Measurements from ENCODE around the gene ANO10.

The ANO10 gene

GRCh38 chr3:43418601-43419272, 203.1 kb downstream of the ANO10 start:
- DNase-seq (ENCODE audit: low read depth, low spot score): no peak

- DNase-seq (ENCODE audit: low read depth, low spot score): no peak
Measured at GRCh38 chr3:43417133-43417532, 204.7 kb downstream of the ANO10 start.

GRCh38 chr3:43415088-43415487, 206.7 kb downstream of the ANO10 start:
- no peak for DNase-seq (ENCODE audit: low read depth, low spot score)

- no peak for DNase-seq (ENCODE audit: low read depth, low spot score)
Measured at GRCh38 chr3:43413676-43414368, 208.0 kb downstream of the ANO10 start.

- DNase-seq (ENCODE audit: low read depth, low spot score): no peak
Measured at GRCh38 chr3:43411429-43411828, 210.4 kb downstream of the ANO10 start.

GRCh38 chr3:43410592-43410991, 211.2 kb downstream of the ANO10 start:
- no peak for DNase-seq (ENCODE audit: low read depth, low spot score)

GRCh38 chr3:43409506-43409905, 212.3 kb downstream of the ANO10 start:
- no peak for DNase-seq (ENCODE audit: low read depth, low spot score)

GRCh38 chr3:43406643-43407023, 215.2 kb downstream of the ANO10 start:
- DNase-seq (ENCODE audit: low read depth, low spot score): no peak

- peak; percentile 78 for DNase-seq (ENCODE audit: low read depth, low spot score)
Measured at GRCh38 chr3:43405888-43406642, 215.7 kb downstream of the ANO10 start.

- DNase-seq (ENCODE audit: low read depth, low spot score): no peak
Measured at GRCh38 chr3:43400781-43401730, 220.8 kb downstream of the ANO10 start.

- DNase-seq (ENCODE audit: low read depth, low spot score): no peak
Measured at GRCh38 chr3:43400167-43400566, 221.6 kb downstream of the ANO10 start.

GRCh38 chr3:43399034-43399433, 222.8 kb downstream of the ANO10 start:
- DNase-seq (ENCODE audit: low read depth, low spot score): no peak

- peak; percentile 49 for DNase-seq (ENCODE audit: low read depth, low spot score)
Measured at GRCh38 chr3:43394041-43394554, 227.7 kb downstream of the ANO10 start.

- no peak for DNase-seq (ENCODE audit: low read depth, low spot score)
Measured at GRCh38 chr3:43391621-43392020, 230.2 kb downstream of the ANO10 start.

GRCh38 chr3:43390255-43390588, 231.6 kb downstream of the ANO10 start:
- no peak for DNase-seq (ENCODE audit: low read depth, low spot score)

GRCh38 chr3:43389388-43390254, 232.2 kb downstream of the ANO10 start:
- peak; percentile 57 for DNase-seq (ENCODE audit: low read depth, low spot score)

- no peak for DNase-seq (ENCODE audit: low read depth, low spot score)
Measured at GRCh38 chr3:43388915-43389314, 232.9 kb downstream of the ANO10 start.

GRCh38 chr3:43388175-43388574, 233.6 kb downstream of the ANO10 start:
- no peak for DNase-seq (ENCODE audit: low read depth, low spot score)

GRCh38 chr3:43379343-43379742, 242.5 kb downstream of the ANO10 start:
- peak; percentile 80 for DNase-seq (ENCODE audit: low read depth, low spot score)
